GM13976 (cell line): ENCODE data around the gene TMEM40.

ENCODE experiments used
- DNase-seq: peaks from one replicate; pipeline ENCODE4 v3.0.0; 2012; ENCODE audit warnings: low spot score
- in situ Hi-C: fragments of 300-500 bp; cut with MboI; formaldehyde crosslinking; loops from one replicate; pipeline ENCODE4 v1.12.0; 2022; ENCODE audit warnings: low sequenced_read_pairs, mixed read lengths, inconsistent platforms; ENCODE audit not compliant: unreplicated experiment
- TF ChIP-seq, protein P1 (sequence below): IDR thresholded peaks from 2 replicates; pipeline ENCODE4 v1.5.1; 2012; ENCODE audit warnings: borderline replicate concordance, mild to moderate bottlenecking; ENCODE audit not compliant: insufficient read depth; ENCODE audit errors: extremely low read depth, missing control alignments, control extremely low read depth

The TMEM40 gene

DNA sequence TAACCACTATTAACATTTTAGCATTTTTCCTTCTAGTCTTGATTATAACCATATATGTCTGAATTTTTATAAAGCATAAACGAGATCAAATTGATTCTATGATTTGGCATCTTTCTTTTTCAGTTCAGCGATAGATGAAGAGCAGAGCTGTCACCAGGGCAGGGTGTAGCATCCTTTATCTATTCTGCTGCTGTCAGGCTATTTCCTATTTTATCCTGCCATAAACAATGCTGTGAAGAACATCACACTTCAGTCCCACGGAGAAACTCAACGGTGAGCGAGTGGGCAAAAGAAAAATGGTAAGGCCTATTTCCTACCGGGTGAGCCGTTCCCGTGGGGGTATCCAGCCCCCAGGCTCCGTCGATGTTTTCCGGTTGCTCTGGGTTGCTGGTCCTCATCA, 15.5 kb downstream of the TMEM40 start:
- TF ChIP-seq, protein P1, sequence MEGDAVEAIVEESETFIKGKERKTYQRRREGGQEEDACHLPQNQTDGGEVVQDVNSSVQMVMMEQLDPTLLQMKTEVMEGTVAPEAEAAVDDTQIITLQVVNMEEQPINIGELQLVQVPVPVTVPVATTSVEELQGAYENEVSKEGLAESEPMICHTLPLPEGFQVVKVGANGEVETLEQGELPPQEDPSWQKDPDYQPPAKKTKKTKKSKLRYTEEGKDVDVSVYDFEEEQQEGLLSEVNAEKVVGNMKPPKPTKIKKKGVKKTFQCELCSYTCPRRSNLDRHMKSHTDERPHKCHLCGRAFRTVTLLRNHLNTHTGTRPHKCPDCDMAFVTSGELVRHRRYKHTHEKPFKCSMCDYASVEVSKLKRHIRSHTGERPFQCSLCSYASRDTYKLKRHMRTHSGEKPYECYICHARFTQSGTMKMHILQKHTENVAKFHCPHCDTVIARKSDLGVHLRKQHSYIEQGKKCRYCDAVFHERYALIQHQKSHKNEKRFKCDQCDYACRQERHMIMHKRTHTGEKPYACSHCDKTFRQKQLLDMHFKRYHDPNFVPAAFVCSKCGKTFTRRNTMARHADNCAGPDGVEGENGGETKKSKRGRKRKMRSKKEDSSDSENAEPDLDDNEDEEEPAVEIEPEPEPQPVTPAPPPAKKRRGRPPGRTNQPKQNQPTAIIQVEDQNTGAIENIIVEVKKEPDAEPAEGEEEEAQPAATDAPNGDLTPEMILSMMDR: no peak
- in situ Hi-C loops: no loop called here
- no peak for DNase-seq

DNA sequence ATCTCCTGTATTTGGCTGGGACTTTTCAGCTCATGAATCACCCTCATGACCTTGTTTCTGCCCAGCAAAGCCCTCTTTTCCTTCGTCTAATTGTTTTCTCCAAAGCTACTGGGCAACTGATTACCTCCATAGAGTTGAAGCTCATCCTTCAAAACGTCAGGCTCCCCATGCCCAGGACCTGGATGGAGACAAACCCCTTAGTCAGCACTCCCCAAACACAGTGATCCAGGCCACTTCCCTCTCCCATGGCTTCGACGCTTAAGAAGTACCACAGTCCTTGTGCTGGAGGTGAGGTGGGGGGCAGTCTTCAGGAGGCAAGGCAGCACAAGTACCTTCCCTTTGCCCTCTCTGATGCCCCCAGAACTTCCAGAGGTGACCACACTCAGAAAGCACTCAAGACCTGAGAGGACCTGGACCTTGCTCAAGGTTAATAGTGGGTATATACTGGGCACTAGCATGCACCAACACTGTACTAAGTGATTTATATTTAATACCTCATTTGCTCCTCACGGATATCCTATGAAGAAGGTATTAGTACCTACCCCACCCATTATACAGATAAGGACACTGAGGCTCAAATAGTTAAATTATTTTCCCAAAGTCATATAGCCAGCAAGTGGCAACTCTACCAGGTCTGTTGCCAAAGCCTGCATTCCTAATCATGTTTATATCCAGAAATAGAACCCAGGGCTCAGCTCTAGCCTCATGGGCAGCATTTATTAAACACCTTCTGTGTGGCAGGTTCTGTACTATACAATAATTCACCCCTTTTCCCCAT, 16.5 kb downstream of the TMEM40 start:
- in situ Hi-C loops: no loop called here

DNA sequence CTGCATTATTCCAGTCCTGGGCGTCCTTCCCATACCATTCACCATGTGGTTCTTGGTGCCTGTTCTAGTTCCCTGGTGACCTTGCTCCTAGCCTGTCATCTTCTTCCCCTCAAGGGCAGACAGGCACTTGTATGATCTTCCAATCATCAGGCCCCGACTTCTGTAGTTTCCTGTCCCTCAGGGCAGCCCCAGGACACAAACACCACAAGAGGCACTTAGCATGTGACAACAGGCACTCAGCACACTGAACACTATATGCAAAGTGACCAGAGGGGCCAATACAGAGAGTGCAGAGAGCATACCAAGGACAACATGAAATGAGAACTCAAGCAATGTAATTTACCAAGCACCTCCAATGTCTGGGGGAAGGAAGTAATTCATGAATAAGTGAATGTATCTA, 17.9 kb downstream of the TMEM40 start:
- TF ChIP-seq, protein P1: no peak
- in situ Hi-C loops: no loop called here
- no peak for DNase-seq

More for the DNA sequence above, 16.5 kb downstream of the TMEM40 start:
- TF ChIP-seq, protein P1: no peak
- DNase-seq: no peak

DNA sequence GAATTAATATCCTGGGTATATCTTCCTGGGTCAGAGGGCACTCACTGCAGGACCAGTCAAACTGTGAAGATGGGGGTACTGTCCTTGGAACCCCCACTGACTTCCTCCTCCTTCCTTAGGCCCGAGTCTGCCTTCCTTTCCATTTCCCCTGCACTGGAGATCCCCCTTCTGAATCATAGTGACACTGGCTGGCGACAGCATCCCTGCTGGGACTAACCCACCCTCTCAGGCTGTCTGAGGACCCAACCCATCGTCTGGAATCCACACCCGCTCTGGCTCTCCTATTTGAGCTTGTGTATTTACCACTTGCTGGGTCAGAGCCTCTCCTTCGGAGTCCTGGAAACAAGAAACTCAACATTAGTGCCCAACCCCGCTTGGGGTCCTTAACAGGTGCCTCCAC, 21.2 kb downstream of the TMEM40 start:
- in situ Hi-C loops: no loop called here
- DNase-seq: no peak
- TF ChIP-seq, protein P1: no peak

DNA sequence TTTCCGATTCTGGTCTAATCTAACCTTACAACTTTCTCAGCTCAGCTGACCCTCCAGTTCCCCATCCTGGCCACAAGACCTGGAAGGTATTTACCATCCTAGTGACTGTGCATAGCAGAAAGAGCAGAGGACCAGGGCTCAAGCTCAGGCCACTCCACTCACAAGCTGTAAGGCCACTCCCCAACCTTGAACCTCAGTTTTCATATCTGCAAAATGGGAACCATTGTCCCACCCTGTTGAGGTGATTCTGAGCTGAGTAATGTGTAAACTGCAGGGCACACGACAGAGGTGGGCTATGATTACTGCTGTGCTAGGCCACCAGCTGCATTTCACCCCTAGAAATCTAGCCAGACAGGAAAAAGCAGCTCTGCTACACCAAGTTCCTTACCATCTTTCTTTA, 21.7 kb downstream of the TMEM40 start:
- in situ Hi-C loops: no loop called here
- TF ChIP-seq, protein P1: no peak
- DNase-seq: no peak

DNA sequence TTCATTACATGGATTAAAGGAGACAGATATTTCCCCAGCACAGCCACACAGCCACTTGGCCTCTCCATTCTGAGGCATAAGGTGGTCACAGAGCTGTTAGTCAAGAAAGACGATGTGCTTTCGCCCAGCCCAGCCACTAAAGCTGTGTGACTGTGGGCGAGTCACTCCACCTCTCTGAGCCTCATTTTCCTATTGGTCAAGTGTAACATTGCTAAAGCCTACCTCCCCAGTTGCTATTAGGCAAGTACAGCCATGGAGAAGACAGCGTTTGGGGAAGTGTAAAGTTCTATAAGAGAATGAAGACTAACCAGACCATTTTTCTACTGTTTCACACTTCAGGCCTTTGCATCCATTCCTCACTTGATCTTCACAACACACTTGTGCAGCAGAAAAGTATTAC, 24.1 kb downstream of the TMEM40 start:
- DNase-seq: no peak
- in situ Hi-C loops: no loop called here
- TF ChIP-seq, protein P1: no peak
